CD4-positive, alpha-beta memory T cell (primary cell): Measurements from ENCODE around the gene SLC38A1. TPM values are rescaled to one million over a fixed set of nuclear protein-coding genes. Genes with fewer than 3 reads are reported as not detected.

Source experiments
- CTCF ChIA-PET: fragments of 350-600 bp; sonication (Branson Sonifier 250); formaldehyde crosslinking; loops from one replicate; lab custom pipeline; 2021; ENCODE audit warnings: inconsistent platforms; ENCODE audit not compliant: partially characterized antibody; lab: Charles Lee
- POLR2A ChIA-PET: fragments of 350-600 bp; sonication (Branson Sonifier 250); formaldehyde crosslinking; loops from one replicate; lab custom pipeline; 2021; ENCODE audit not compliant: partially characterized antibody; lab: Charles Lee
- DNase-seq, 5 donors: peaks; one replicate each; pipeline versions ENCODE4 v3.0.0 to v3.0.0-alpha.2; 2020 to 2022; ENCODE audit warnings: mixed read lengths in 1 of 5
- H3K27ac ChIP-seq: one replicate; pipeline ENCODE4 v1.7.0; 2013; ENCODE audit warnings: low read depth, low read length
- H3K27me3 ChIP-seq: 2 replicates; pipeline ENCODE4 v1.7.0; 2013; ENCODE audit warnings: mild to moderate bottlenecking, low read length, moderate library complexity; ENCODE audit not compliant: insufficient read depth
- H3K36me3 ChIP-seq: 2 replicates; pipeline ENCODE4 v1.7.0; 2013; ENCODE audit warnings: mild to moderate bottlenecking, low read length, moderate library complexity; ENCODE audit not compliant: insufficient read depth
- H3K4me1 ChIP-seq: 2 replicates; pipeline ENCODE4 v1.7.0; 2013; ENCODE audit warnings: mild to moderate bottlenecking, low read length, moderate library complexity; ENCODE audit not compliant: insufficient read depth
- H3K4me3 ChIP-seq, 2 donors: one replicate each; pipeline ENCODE4 v1.7.0; 2013; ENCODE audit warnings: low read length in 2 of 2, mild to moderate bottlenecking in 1 of 2
- H3K9me3 ChIP-seq, 2 donors: one replicate each; pipeline ENCODE4 v1.7.0; 2013; ENCODE audit warnings: low read length in 2 of 2, control low read depth in 1 of 2; ENCODE audit not compliant: control insufficient read depth in 1 of 2
- H3K27ac Mint-ChIP-seq, 7 donors: one replicate each; pipeline ENCODE4 v1.8.0; 2020 to 2021; ENCODE audit warnings: mixed read lengths in 7 of 7, mild to moderate bottlenecking in 6 of 7, inconsistent platforms in 3 of 7, moderate library complexity in 3 of 7
- H3K27me3 Mint-ChIP-seq, 2 donors: one replicate each; pipeline ENCODE4 v1.8.0; 2020 to 2021; ENCODE audit warnings: mixed read lengths in 2 of 2
- H3K36me3 Mint-ChIP-seq, 2 donors: one replicate each; pipeline ENCODE4 v1.8.0; 2020 to 2021; ENCODE audit warnings: mixed read lengths in 2 of 2, inconsistent platforms in 1 of 2, mild to moderate bottlenecking in 1 of 2
- H3K4me1 Mint-ChIP-seq, 4 donors: one replicate each; pipeline ENCODE4 v1.8.0; 2020 to 2021; ENCODE audit warnings: mixed read lengths in 4 of 4, mild to moderate bottlenecking in 1 of 4
- H3K4me3 Mint-ChIP-seq, 8 donors: one replicate each; pipeline ENCODE4 v1.8.0; 2020 to 2021; ENCODE audit warnings: mixed read lengths in 8 of 8, mild to moderate bottlenecking in 7 of 8, moderate library complexity in 6 of 8, inconsistent platforms in 3 of 8
- H3K9me3 Mint-ChIP-seq, 8 donors: one replicate each; pipeline ENCODE4 v1.8.0; 2020 to 2021; ENCODE audit warnings: mixed read lengths in 8 of 8, mild to moderate bottlenecking in 5 of 8, inconsistent platforms in 3 of 8, moderate library complexity in 1 of 8
- intact Hi-C: fragments of 100-400 bp; cut with micrococcal nuclease; formaldehyde crosslinking; loops from one replicate; pipeline ENCODE4 v1.15.1; 2023
- polyA plus RNA-seq, 2 donors: library from polyadenylated mRNA; unstranded; fragments of 300-500 nt; fragmentation: Illumina TruSeq; gene quantifications; one replicate each; pipeline ENCODE4 v1.2.3, GENCODE V29; 2021
- total RNA-seq, 2 experiments: library from RNA; stranded (reverse); gene quantifications; one replicate each; pipeline ENCODE4 v1.2.3, GENCODE V29; 2021

The SLC38A1 gene
- total and polyA plus RNA-seq, 4 experiments from 2014 or later: 230 to 307 (median 268) TPM

GRCh38 chr12:46136249-46136648 is 132.6 kb downstream of the SLC38A1 start:
- H3K9me3 Mint-ChIP-seq: no peaks in the 10 kb centered on the region
- Histone ChIP-seq H3K9me3 (no peaks in the 10 kb centered on the region), H3K4me1 (no peaks in the 10 kb centered on the region), H3K27me3 (no peaks in the 10 kb centered on the region), H3K4me3 (no peak overlapping the region), H3K27ac (no peak overlapping the region), H3K36me3 (no peaks in the 10 kb centered on the region)
- CTCF ChIA-PET: interaction anchor here (1.0 to 4.3 kb wide), 2 partner anchors 11 to 165 kb away, joined by 5 to 26 read pairs; no protein-coding TSS in a partner anchor
- H3K36me3 Mint-ChIP-seq: no peaks in the 10 kb centered on the region
- peaks cover 3 to 4% of the 10 kb centered on the region in 2 donors for H3K27me3 Mint-ChIP-seq
- POLR2A ChIA-PET: no interaction called here
- no peaks in the 10 kb centered on the region for H3K4me1 Mint-ChIP-seq
- DNase-seq: no peak
- H3K27ac Mint-ChIP-seq: no peak overlapping the region
- H3K4me3 Mint-ChIP-seq: no peak overlapping the region
- intact Hi-C loops: no loop called here

- Histone ChIP-seq H3K9me3 (no peaks in the 10 kb centered on the region), H3K4me3 (no peak overlapping the region), H3K36me3 (no peaks in the 10 kb centered on the region), H3K27ac (no peak overlapping the region), H3K4me1 (no peaks in the 10 kb centered on the region), H3K27me3 (no peaks in the 10 kb centered on the region)
- POLR2A ChIA-PET: no interaction called here
- intact Hi-C loops: no loop called here
- H3K4me3 Mint-ChIP-seq: no peak overlapping the region
- H3K9me3 Mint-ChIP-seq: no peaks in the 10 kb centered on the region
- H3K36me3 Mint-ChIP-seq: no peaks in the 10 kb centered on the region
- CTCF ChIA-PET: interaction anchor here (4.3 kb wide), 1 partner anchor 10 kb away, joined by 26 read pairs; no protein-coding TSS in a partner anchor
- no peak for DNase-seq
- H3K4me1 Mint-ChIP-seq: no peaks in the 10 kb centered on the region
- no peak overlapping the region for H3K27ac Mint-ChIP-seq
- H3K27me3 Mint-ChIP-seq: peaks cover 1 to 6% of the 10 kb centered on the region in 2 donors
Measured at GRCh38 chr12:46135750-46136149, 133.1 kb downstream of the SLC38A1 start.

DNA sequence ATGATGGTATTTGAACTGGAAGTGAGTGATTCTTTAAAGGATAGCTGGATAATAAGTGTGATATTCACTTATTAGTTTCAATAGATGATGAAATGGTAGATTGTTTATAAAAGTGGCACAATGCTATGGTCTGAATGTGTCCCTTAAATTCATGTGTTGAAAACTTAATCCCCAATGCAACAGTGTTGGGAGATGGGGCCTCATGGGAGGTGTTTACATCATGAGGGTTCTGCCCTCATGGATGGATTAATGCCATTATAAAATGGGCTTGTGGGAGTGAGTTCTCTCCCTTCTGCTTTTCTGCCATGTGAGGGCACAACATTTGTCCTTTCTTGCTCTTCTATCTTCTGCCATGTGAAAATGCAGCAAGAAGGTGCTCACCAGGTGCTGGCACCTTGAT is 134.0 kb downstream of the SLC38A1 start:
- intact Hi-C loops: no loop called here
- H3K9me3 Mint-ChIP-seq: no peaks in the 10 kb centered on the region
- POLR2A ChIA-PET: no interaction called here
- no peak overlapping the region for H3K27ac Mint-ChIP-seq
- no peak overlapping the region for H3K27ac ChIP-seq
- H3K4me1 Mint-ChIP-seq: no peaks in the 10 kb centered on the region
- H3K27me3 ChIP-seq: no peaks in the 10 kb centered on the region
- H3K9me3 ChIP-seq: no peaks in the 10 kb centered on the region
- H3K4me3 Mint-ChIP-seq: no peak overlapping the region
- peaks cover 0 to 6% of the 10 kb centered on the region in 2 donors for H3K27me3 Mint-ChIP-seq
- H3K4me3 ChIP-seq: no peak overlapping the region
- no peaks in the 10 kb centered on the region for H3K4me1 ChIP-seq
- CTCF ChIA-PET: interaction anchor here (4.3 kb wide), 1 partner anchor 9 kb away, joined by 26 read pairs; no protein-coding TSS in a partner anchor
- no peak for DNase-seq
- no peaks in the 10 kb centered on the region for H3K36me3 ChIP-seq
- H3K36me3 Mint-ChIP-seq: no peaks in the 10 kb centered on the region

DNA sequence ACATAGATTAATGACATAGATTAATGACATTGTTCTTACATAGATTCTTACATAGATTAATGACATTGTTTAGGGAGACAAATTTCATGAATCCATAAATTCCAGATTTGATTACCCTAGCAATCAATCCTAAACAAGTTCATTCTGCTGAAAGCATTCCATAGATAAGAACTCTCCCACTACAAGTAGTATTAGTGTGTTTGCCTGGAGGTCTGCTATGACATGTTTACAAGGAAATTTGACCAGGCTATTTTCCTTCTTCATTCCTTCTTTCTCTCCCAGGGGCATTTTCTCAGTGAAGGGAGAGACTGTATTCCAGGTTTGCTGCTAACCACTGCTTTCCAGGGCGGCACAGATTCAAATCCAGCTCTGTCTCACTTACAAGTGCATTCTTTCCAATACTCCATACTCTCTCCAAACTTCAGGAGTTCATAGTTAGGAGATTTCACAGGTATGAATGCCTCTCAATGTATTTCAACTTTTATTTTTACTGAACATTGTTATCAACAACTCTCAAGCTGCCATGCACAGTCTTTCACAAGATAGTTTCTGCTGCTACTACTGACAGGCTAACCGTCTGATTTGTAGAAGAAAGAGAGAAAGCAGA is 134.5 kb downstream of the SLC38A1 start:
- Histone ChIP-seq H3K36me3 (no peaks in the 10 kb centered on the region), H3K27ac (no peak overlapping the region), H3K4me3 (no peak overlapping the region), H3K4me1 (no peaks in the 10 kb centered on the region), H3K9me3 (no peaks in the 10 kb centered on the region), H3K27me3 (no peaks in the 10 kb centered on the region)
- intact Hi-C loops: no loop called here
- H3K36me3 Mint-ChIP-seq: no peaks in the 10 kb centered on the region
- no peak overlapping the region for H3K27ac Mint-ChIP-seq
- H3K4me3 Mint-ChIP-seq: no peak overlapping the region
- H3K27me3 Mint-ChIP-seq: peaks cover 0 to 8% of the 10 kb centered on the region in 2 donors
- DNase-seq: no peak
- POLR2A ChIA-PET: interaction anchor here (1.2 kb wide), 1 partner anchor 9 kb away, joined by 3 read pairs; no protein-coding TSS in a partner anchor
- H3K4me1 Mint-ChIP-seq: no peaks in the 10 kb centered on the region
- CTCF ChIA-PET: interaction anchor here (4.3 kb wide), 1 partner anchor 9 kb away, joined by 26 read pairs; no protein-coding TSS in a partner anchor
- H3K9me3 Mint-ChIP-seq: no peaks in the 10 kb centered on the region

GRCh38 chr12:46133751-46134150 is 135.1 kb downstream of the SLC38A1 start:
- intact Hi-C loops: no loop called here
- Mint-ChIP-seq H3K27me3 (peaks cover 2 to 11% of the 10 kb centered on the region in 2 donors), H3K4me3 (no peak overlapping the region), H3K9me3 (no peaks in the 10 kb centered on the region), H3K4me1 (no peaks in the 10 kb centered on the region), H3K36me3 (no peaks in the 10 kb centered on the region), H3K27ac (no peak overlapping the region)
- H3K27ac ChIP-seq: no peak overlapping the region
- no peaks in the 10 kb centered on the region for H3K9me3 ChIP-seq
- H3K27me3 ChIP-seq: no peaks in the 10 kb centered on the region
- ChIA-PET POLR2A (interaction anchor here (1.2 kb wide), 1 partner anchor 9 kb away, joined by 3 read pairs; no protein-coding TSS in a partner anchor), CTCF (interaction anchor here (4.3 kb wide), 1 partner anchor 8 kb away, joined by 26 read pairs; no protein-coding TSS in a partner anchor)
- no peaks in the 10 kb centered on the region for H3K36me3 ChIP-seq
- no peaks in the 10 kb centered on the region for H3K4me1 ChIP-seq
- no peak for DNase-seq
- H3K4me3 ChIP-seq: no peak overlapping the region

Other genes starting within 250 kb of the SLC38A1 start
- gene SLC38A2, start 103.7 kb upstream of the SLC38A1 start, total RNA-seq: 100 to 1,000 TPM; 200 to 208 TPM
- 10 to 100 TPM; 46.8 to 73.6 TPM for gene SLC38A2, start 103.7 kb upstream of the SLC38A1 start, polyA plus RNA-seq